ENCODE measurements around the gene IL5RA. TPM values are rescaled to one million over a fixed set of nuclear protein-coding genes. Genes with fewer than 3 reads are reported as not detected.

The IL5RA gene
- total RNA-seq, 3 donors from 2014 or later (not counting 1 experiment from before 2014, with no cell fraction given) = 0.34 to 12.4 TPM; not detected in 1

DNA sequence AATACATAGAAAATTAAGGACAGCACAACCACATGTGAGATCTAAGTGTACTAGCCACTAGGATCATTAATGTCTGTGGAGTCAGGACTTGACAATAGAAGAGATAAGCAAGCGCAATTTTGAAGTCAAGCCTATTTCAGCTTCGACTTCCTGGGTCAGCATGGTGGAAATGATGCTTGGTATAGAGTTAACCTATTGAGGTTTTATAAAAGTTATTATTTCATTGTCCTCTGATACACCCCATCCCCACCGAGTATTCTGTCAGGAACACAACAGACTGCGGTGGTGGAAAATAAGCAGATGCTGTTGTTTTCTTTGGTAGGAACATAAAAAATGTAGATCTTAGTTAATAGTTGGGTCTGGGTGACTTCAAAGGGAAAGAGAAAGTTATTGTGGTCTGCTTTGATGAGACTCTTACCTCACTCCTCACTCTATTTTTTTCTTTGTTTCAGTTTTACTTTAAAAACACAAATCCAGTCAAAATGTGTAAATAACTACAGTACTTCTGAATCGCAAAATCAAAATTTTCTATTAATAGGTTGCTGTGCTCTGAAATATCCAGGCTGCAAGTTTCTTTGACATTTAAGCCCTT, 82.1 kb downstream of the IL5RA start:
- peak overlapping the region; percentile 57 for H3K4me3 Mint-ChIP-seq
- no peaks in the 10 kb centered on the region for H3K27me3 ChIP-seq (ENCODE audit: control insufficient read depth, insufficient read depth, low read length)
- ATAC-seq (peak; percentile 65 to 77 (median 66)), DNase-seq (peak in 1 of 2 donors; percentile 56)
- no peaks in the 10 kb centered on the region for H3K9me3 Mint-ChIP-seq
- intact Hi-C loops (cut with micrococcal nuclease) = no loop called here
- no peaks in the 10 kb centered on the region for H3K36me3 Mint-ChIP-seq
- TF ChIP-seq CTCF (IDR thresholded peaks at IDR 0.05) = no peak
- H3K9me3 ChIP-seq (ENCODE audit: control insufficient read depth, insufficient read depth, low read length) = no peaks in the 10 kb centered on the region
- H3K27me3 Mint-ChIP-seq (ENCODE audit: low read depth in 2 of 2) = peaks cover 11 to 17% of the 10 kb centered on the region in 2 donors
- peak overlapping the region; percentile 64 to 69 for H3K27ac Mint-ChIP-seq
- H3K27ac ChIP-seq (ENCODE audit: low read length) = peak overlapping the region; percentile 21
- WGBS (ENCODE audit: insufficient coverage) = 60% methylated on average over 2 of the region's 5 CpGs
- H3K36me3 ChIP-seq (ENCODE audit: control insufficient read depth, insufficient read depth, low read length) = no peaks in the 10 kb centered on the region
- peaks cover 9 to 10% of the 10 kb centered on the region in 2 donors for H3K4me1 Mint-ChIP-seq
- H3K4me1 ChIP-seq (ENCODE audit: control insufficient read depth, insufficient read depth, low read length) = no peaks in the 10 kb centered on the region
- no peak overlapping the region for H3K4me3 ChIP-seq (ENCODE audit: low read length)

- H3K9me3 Mint-ChIP-seq = no peaks in the 10 kb centered on the region
- H3K27me3 ChIP-seq (ENCODE audit: control insufficient read depth, insufficient read depth, low read length) = no peaks in the 10 kb centered on the region
These were observed 86.9 kb downstream of the IL5RA start for GRCh38 chr3:3023111-3023745.

GRCh38 chr3:3020209-3020608, 90.0 kb downstream of the IL5RA start:
- intact Hi-C loops (cut with micrococcal nuclease) = no loop called here
- Histone ChIP-seq H3K36me3 (ENCODE audit: control insufficient read depth, insufficient read depth, low read length) (no peaks in the 10 kb centered on the region), H3K9me3 (ENCODE audit: control insufficient read depth, insufficient read depth, low read length) (no peaks in the 10 kb centered on the region), H3K4me1 (ENCODE audit: control insufficient read depth, insufficient read depth, low read length) (no peaks in the 10 kb centered on the region), H3K27me3 (ENCODE audit: control insufficient read depth, insufficient read depth, low read length) (no peaks in the 10 kb centered on the region), H3K27ac (ENCODE audit: low read length) (no peak overlapping the region), H3K4me3 (ENCODE audit: low read length) (no peak overlapping the region)
- no peaks in the 10 kb centered on the region for H3K9me3 Mint-ChIP-seq
- no peaks in the 10 kb centered on the region for H3K36me3 Mint-ChIP-seq
- ATAC-seq (no peak), DNase-seq (no peak)
- H3K4me3 Mint-ChIP-seq = no peak overlapping the region
- no peak overlapping the region for H3K27ac Mint-ChIP-seq
- WGBS (ENCODE audit: insufficient coverage) = 92% methylated on average over 6 of the region's 7 CpGs
- H3K27me3 Mint-ChIP-seq (ENCODE audit: low read depth in 2 of 2) = peaks cover 14 to 64% of the 10 kb centered on the region in 2 donors
- H3K4me1 Mint-ChIP-seq = no peaks in the 10 kb centered on the region
- TF ChIP-seq CTCF (IDR thresholded peaks at IDR 0.05) = no peak

More at GRCh38 chr3:3023111-3023745, 86.9 kb downstream of the IL5RA start:
- no peaks in the 10 kb centered on the region for H3K36me3 ChIP-seq (ENCODE audit: control insufficient read depth, insufficient read depth, low read length)
- no peaks in the 10 kb centered on the region for H3K4me1 ChIP-seq (ENCODE audit: control insufficient read depth, insufficient read depth, low read length)
- no peak overlapping the region for H3K27ac ChIP-seq (ENCODE audit: low read length)
- Mint-ChIP-seq H3K36me3 (no peaks in the 10 kb centered on the region), H3K4me1 (peaks cover 7% of the 10 kb centered on the region in 2 donors), H3K4me3 (no peak overlapping the region), H3K27ac (no peak overlapping the region), H3K27me3 (ENCODE audit: low read depth in 2 of 2) (peaks cover 12 to 40% of the 10 kb centered on the region in 2 donors)
- intact Hi-C loops (cut with micrococcal nuclease) = no loop called here
- 75% methylated on average over 7 of the region's 7 CpGs for WGBS (ENCODE audit: insufficient coverage)
- no peak overlapping the region for H3K4me3 ChIP-seq (ENCODE audit: low read length)
- no peak for TF ChIP-seq CTCF (IDR thresholded peaks at IDR 0.05)
- DNase-seq (no peak), ATAC-seq (no peak)
- no peaks in the 10 kb centered on the region for H3K9me3 ChIP-seq (ENCODE audit: control insufficient read depth, insufficient read depth, low read length)

Other genes with a start within 250 kb of the IL5RA start
- 10 to 100 TPM; 33.3 to 41.9 (median 36.6) TPM for gene TRNT1, start 16.6 kb upstream of the IL5RA start, total RNA-seq
- 100 to 1,000 TPM; 126 to 166 (median 139) TPM for gene CRBN, start 69.3 kb upstream of the IL5RA start, total RNA-seq